Sigmoid colon (tissue), 7 donors: ENCODE data around the gene EPHA8. TPM values are rescaled to one million over a fixed set of nuclear protein-coding genes. Genes with fewer than 3 reads are reported as not detected.

Experiments used
- DNase-seq: peaks from one replicate; pipeline ENCODE4 v3.0.0-alpha.2; 2019
- H3K27ac ChIP-seq, 4 donors: fragments of 200-600 bp; sonication (generic); one replicate each; pipeline ENCODE4 v1.5.1; 2016 to 2019; ENCODE audit warnings: mild to moderate bottlenecking in 1 of 4
- H3K27me3 ChIP-seq, 3 donors: fragments of 200-600 bp; sonication (generic); one replicate each; pipeline ENCODE4 v1.5.1; 2019; ENCODE audit warnings: mild to moderate bottlenecking in 1 of 3
- H3K36me3 ChIP-seq, 4 donors: fragments of 200-600 bp; sonication (generic); one replicate each; pipeline ENCODE4 v1.5.1; 2016 to 2019
- H3K4me1 ChIP-seq, 4 donors: fragments of 200-600 bp; sonication (generic); one replicate each; pipeline ENCODE4 v1.5.1; 2017 to 2019
- H3K4me3 ChIP-seq, 4 donors: fragments of 200-600 bp; sonication (generic); one replicate each; pipeline ENCODE4 v1.5.1; 2017 to 2019; ENCODE audit warnings: mild to moderate bottlenecking in 2 of 4, moderate library complexity in 1 of 4
- H3K9me3 ChIP-seq, 4 donors: fragments of 200-600 bp in 3 of 4; sonication (generic) in 3 of 4; one replicate each; pipeline versions ENCODE4 v1.5.1 to v1.6.1; 2013 to 2019
- CTCF ChIP-seq, 4 experiments: fragments of 450-650 bp in 3 of 4; fragments of 200-600 bp in 1 of 4; IDR thresholded peaks; one replicate each; pipeline ENCODE4 v1.5.1; 2016 to 2019; ENCODE audit warnings: antibody characterized with exemption in 4 of 4, mild to moderate bottlenecking in 3 of 4, moderate library complexity in 2 of 4
- EP300 ChIP-seq, 4 donors: sonication (generic); formaldehyde crosslinking; IDR thresholded peaks; one replicate each; pipeline ENCODE4 v1.6.1; 2017; ENCODE audit warnings: antibody characterized with exemption in 4 of 4
- POLR2A ChIP-seq, 2 donors: fragments of 450-650 bp; IDR thresholded peaks; one replicate each; pipeline ENCODE4 v1.6.1; 2016; ENCODE audit warnings: antibody characterized with exemption in 2 of 2, mild to moderate bottlenecking in 2 of 2, moderate library complexity in 2 of 2
- POLR2AphosphoS5 ChIP-seq, 4 donors: sonication (generic); formaldehyde crosslinking; IDR thresholded peaks; one replicate each; pipeline ENCODE4 v1.6.1; 2017; ENCODE audit warnings: antibody characterized with exemption in 4 of 4
- WGBS, 2 donors: extraction: QIAGEN DNeasy Blood & Tissue Kit; methylation state at CpG; one replicate each; pipeline ENCODE4 v1.1.7; 2013; 5-methylcytosine and 5-hydroxymethylcytosine counted together
- intact Hi-C: fragments of 100-400 bp; cut with DNase I; formaldehyde crosslinking; loops from one replicate; pipeline ENCODE4 v1.15.1; 2023
- polyA plus RNA-seq, 3 donors: library from polyadenylated mRNA; stranded (reverse); fragments of 200-250 nt; gene quantifications; one replicate each; pipeline ENCODE4 v1.2.3, GENCODE V29; 2013
- total RNA-seq, 4 donors: library from RNA; depleted of rRNA; stranded (reverse); fragments of >200 nt; gene quantifications; one replicate each; pipeline ENCODE4 v1.1.0, GENCODE V29; 2016
- donor health status: healthy with polysubstance abuse.
- donor health status: Bipolar disorder and iron deficiency.
- donor health status: healthy.

EPHA8 gene
- total and polyA plus RNA-seq, 7 donors: not detected

- Histone ChIP-seq H3K4me3 (no peak overlapping the region), H3K27ac (no peak overlapping the region), H3K9me3 (no peaks in the 10 kb centered on the region), H3K36me3 (no peaks in the 10 kb centered on the region), H3K27me3 (peaks cover 0 to 15% (median 0%) of the 10 kb centered on the region in 3 donors), H3K4me1 (no peaks in the 10 kb centered on the region)
- TF ChIP-seq POLR2AphosphoS5 (IDR thresholded peaks at IDR 0.05) (no peak), EP300 (IDR thresholded peaks at IDR 0.05) (no peak), CTCF (IDR thresholded peaks at IDR 0.05) (no peak), POLR2A (IDR thresholded peaks at IDR 0.05) (no peak)
- intact Hi-C loops: no loop called here
- DNase-seq: no peak
- 52 to 54% methylated on average over 7 of the region's 7 CpGs for WGBS, 2 donors
Observed at GRCh38 chr1:22635436-22635835, 72.1 kb downstream of the EPHA8 start.

GRCh38 chr1:22636353-22636752, 73.1 kb downstream of the EPHA8 start, which contains the start of gene C1QA:
C1QA (plus strand) TSS chr1:22636628; CDS start chr1:22637617, 989 bp downstream.
- H3K27me3 ChIP-seq: peaks cover 0 to 15% (median 0%) of the 10 kb centered on the region in 3 donors
- TF ChIP-seq EP300 (IDR thresholded peaks at IDR 0.05): no peak
- no peak for TF ChIP-seq POLR2A (IDR thresholded peaks at IDR 0.05)
- TF ChIP-seq CTCF (IDR thresholded peaks at IDR 0.05): no peak
- TF ChIP-seq POLR2AphosphoS5 (IDR thresholded peaks at IDR 0.05): peak in 3 of 4 donors; percentile 11 to 40 (median 36)
- H3K4me3 ChIP-seq: peak within 1 kb of the TSS in 3 of 4 donors; percentile 23 to 40 (median 35)
- H3K27ac ChIP-seq: peak within 1 kb of the TSS in 2 of 4 donors; percentile 27 to 31
- no peaks in the 10 kb centered on the region for H3K36me3 ChIP-seq
- WGBS, 2 donors: 45 to 62% methylated on average over 5 of the region's 5 CpGs
- intact Hi-C loops: no loop called here
- no peaks in the 10 kb centered on the region for H3K4me1 ChIP-seq
- peak; percentile 83 for DNase-seq
- no peaks in the 10 kb centered on the region for H3K9me3 ChIP-seq

- Histone ChIP-seq H3K36me3 (no peaks in the 10 kb centered on the region), H3K4me3 (peak overlapping the region in 3 of 4 donors; percentile 23 to 40 (median 35)), H3K4me1 (peaks cover 0 to 5% (median 0%) of the 10 kb centered on the region in 4 donors), H3K27ac (peak overlapping the region in 2 of 4 donors; percentile 27 to 31), H3K9me3 (no peaks in the 10 kb centered on the region), H3K27me3 (peaks cover 0 to 14% (median 0%) of the 10 kb centered on the region in 3 donors)
- intact Hi-C loops: no loop called here
- WGBS, 2 donors: 27 to 68% methylated on average over 6 of the region's 6 CpGs
- TF ChIP-seq POLR2A (IDR thresholded peaks at IDR 0.05) (no peak), POLR2AphosphoS5 (IDR thresholded peaks at IDR 0.05) (no peak), CTCF (IDR thresholded peaks at IDR 0.05) (no peak), EP300 (IDR thresholded peaks at IDR 0.05) (no peak)
- no peak for DNase-seq
Observed at GRCh38 chr1:22636927-22637326, 73.6 kb downstream of the EPHA8 start.

GRCh38 chr1:22637907-22638445, 74.7 kb downstream of the EPHA8 start:
- no peak for TF ChIP-seq EP300 (IDR thresholded peaks at IDR 0.05)
- intact Hi-C loops: no loop called here
- no peaks in the 10 kb centered on the region for H3K36me3 ChIP-seq
- no peak overlapping the region for H3K27ac ChIP-seq
- DNase-seq: no peak
- H3K9me3 ChIP-seq: no peaks in the 10 kb centered on the region
- 48 to 52% methylated on average over 3 of the region's 3 CpGs for WGBS, 2 donors
- H3K4me3 ChIP-seq: peak overlapping the region in 3 of 4 donors; percentile 23 to 40 (median 35)
- peaks cover 0 to 7% (median 0%) of the 10 kb centered on the region in 3 donors for H3K27me3 ChIP-seq
- H3K4me1 ChIP-seq: peaks cover 0 to 8% (median 0%) of the 10 kb centered on the region in 4 donors

GRCh38 chr1:22638476-22639234, 75.4 kb downstream of the EPHA8 start:
- peaks cover 0 to 8% (median 0%) of the 10 kb centered on the region in 4 donors for H3K4me1 ChIP-seq
- TF ChIP-seq POLR2AphosphoS5 (IDR thresholded peaks at IDR 0.05) (no peak), POLR2A (IDR thresholded peaks at IDR 0.05) (no peak), EP300 (IDR thresholded peaks at IDR 0.05) (no peak), CTCF (IDR thresholded peaks at IDR 0.05) (no peak)
- intact Hi-C loops: no loop called here
- H3K4me3 ChIP-seq: peak overlapping the region in 2 of 4 donors; percentile 35 to 40
- DNase-seq: no peak
- peaks cover 0 to 7% (median 0%) of the 10 kb centered on the region in 3 donors for H3K27me3 ChIP-seq
- no peak overlapping the region for H3K27ac ChIP-seq
- H3K36me3 ChIP-seq: no peaks in the 10 kb centered on the region
- 77 to 81% methylated on average over 23 of the region's 23 CpGs for WGBS, 2 donors
- no peaks in the 10 kb centered on the region for H3K9me3 ChIP-seq
